Lower leg skin (tissue), 3 donors: ENCODE measurements around the gene COA6.

Source experiments
- CTCF ChIP-seq, 3 donors: fragments of 450-650 bp; IDR thresholded peaks; one replicate each; pipeline ENCODE4 v1.5.1; 2016; ENCODE audit warnings: antibody characterized with exemption in 3 of 3, mild to moderate bottlenecking in 3 of 3, moderate library complexity in 2 of 3
- POLR2A ChIP-seq, 2 donors: fragments of 450-650 bp; IDR thresholded peaks; one replicate each; pipeline ENCODE4 v1.6.1; 2016 to 2017; ENCODE audit warnings: antibody characterized with exemption in 2 of 2, mild to moderate bottlenecking in 1 of 2, moderate library complexity in 1 of 2

- TF ChIP-seq CTCF (IDR thresholded peaks at IDR 0.05) (no peak), POLR2A (IDR thresholded peaks at IDR 0.05) (no peak)
Measured at GRCh38 chr1:234326497-234327366, 46.5 kb upstream of the COA6 start.
